WTC11 (cell line): ENCODE measurements around the gene NAV2. TPM values are rescaled to one million over a fixed set of nuclear protein-coding genes. Genes with fewer than 3 reads are reported as not detected.

Experiments used
- ATAC-seq: fragments of 200-7000 bp; cut with Tn5 transposase; 2 replicates; pipeline ENCODE4 v1.10.0; 2021; ENCODE audit warnings: mild to moderate bottlenecking, moderate library complexity
- CTCF ChIA-PET: fragments of 300-600 bp; sonication (Branson Sonifier 250); formaldehyde crosslinking; loops from one replicate; lab custom pipeline; 2021; ENCODE audit warnings: antibody characterized with exemption; lab: Charles Lee
- POLR2A ChIA-PET: fragments of 350-600 bp; sonication (Branson Sonifier 250); formaldehyde crosslinking; loops from one replicate; lab custom pipeline; 2021; ENCODE audit warnings: antibody characterized with exemption; lab: Charles Lee
- DNase-seq: peaks from one replicate; pipeline ENCODE4 v3.0.0; 2021; ENCODE audit warnings: low spot score
- H3K27ac Mint-ChIP-seq: 2 replicates; pipeline ENCODE4 v1.8.0; 2021; ENCODE audit warnings: mixed read lengths
- H3K27me3 Mint-ChIP-seq: 2 replicates; pipeline ENCODE4 v1.8.0; 2021; ENCODE audit warnings: low read depth, mild to moderate bottlenecking, moderate library complexity, mixed read lengths
- H3K36me3 Mint-ChIP-seq: 2 replicates; pipeline ENCODE4 v1.8.0; 2021; ENCODE audit warnings: mixed read lengths
- H3K4me1 Mint-ChIP-seq: 2 replicates; pipeline ENCODE4 v1.8.0; 2022; ENCODE audit warnings: mixed read lengths
- H3K4me3 Mint-ChIP-seq: 2 replicates; pipeline ENCODE4 v1.8.0; 2021; ENCODE audit warnings: mild to moderate bottlenecking, moderate library complexity, mixed read lengths
- H3K9me3 Mint-ChIP-seq: 2 replicates; pipeline ENCODE4 v1.8.0; 2021; ENCODE audit warnings: mixed read lengths
- FOXJ3 ChIP-seq: sonication (generic); formaldehyde crosslinking; IDR thresholded peaks from 2 replicates; pipeline ENCODE4 v1.9.0; 2021; ENCODE audit warnings: missing genetic modification reagents, mild to moderate bottlenecking, borderline replicate concordance
- FOXP4 ChIP-seq: sonication (generic); formaldehyde crosslinking; IDR thresholded peaks from 2 replicates; pipeline ENCODE4 v1.8.0; 2022; ENCODE audit warnings: mild to moderate bottlenecking, missing genetic modification reagents
- JUN ChIP-seq: sonication (generic); formaldehyde crosslinking; IDR thresholded peaks from 2 replicates; pipeline ENCODE4 v1.8.0; 2023; ENCODE audit warnings: mild to moderate bottlenecking, missing genetic modification reagents
- KAT7 ChIP-seq: sonication (generic); formaldehyde crosslinking; IDR thresholded peaks from 2 replicates; pipeline ENCODE4 v1.8.1; 2023; ENCODE audit warnings: missing genetic modification reagents, mild to moderate bottlenecking, borderline replicate concordance
- MXD4 ChIP-seq: fragments of 250-450 bp; sonication (Bioruptor Pico); IDR thresholded peaks from 2 replicates; pipeline ENCODE4 v1.8.0; 2021; ENCODE audit warnings: mild to moderate bottlenecking, moderate library complexity, borderline replicate concordance
- NR1H2 ChIP-seq: sonication (generic); formaldehyde crosslinking; IDR thresholded peaks from 2 replicates; pipeline ENCODE4 v1.9.0; 2021; ENCODE audit warnings: mild to moderate bottlenecking, moderate library complexity, missing genetic modification reagents
- NR3C1 ChIP-seq: sonication (generic); formaldehyde crosslinking; conservative IDR thresholded peaks from 2 replicates; pipeline ENCODE4 v1.8.1; 2023; ENCODE audit warnings: low read depth, mild to moderate bottlenecking, missing genetic modification reagents
- OVOL2 ChIP-seq: fragments of 250-450 bp; sonication (Bioruptor Pico); IDR thresholded peaks from 2 replicates; pipeline ENCODE4 v1.9.0; 2021; ENCODE audit warnings: mild to moderate bottlenecking, borderline replicate concordance
- PREB ChIP-seq: sonication (generic); formaldehyde crosslinking; IDR thresholded peaks from 2 replicates; pipeline ENCODE4 v1.8.1; 2022; ENCODE audit warnings: mild to moderate bottlenecking, missing genetic modification reagents, moderate library complexity, borderline replicate concordance
- STAT6 ChIP-seq: sonication (generic); formaldehyde crosslinking; conservative IDR thresholded peaks from 2 replicates; pipeline ENCODE4 v1.8.1; 2023; ENCODE audit warnings: mild to moderate bottlenecking, low read depth, missing genetic modification reagents, moderate library complexity
- TCF7 ChIP-seq: sonication (generic); formaldehyde crosslinking; IDR thresholded peaks from 2 replicates; pipeline ENCODE4 v1.8.0; 2022; ENCODE audit warnings: mild to moderate bottlenecking, low read depth, missing genetic modification reagents, moderate library complexity
- ZBTB21 ChIP-seq: sonication (generic); formaldehyde crosslinking; IDR thresholded peaks from 2 replicates; pipeline ENCODE4 v1.8.1; 2023; ENCODE audit warnings: mild to moderate bottlenecking, missing genetic modification reagents, borderline replicate concordance
- ZNF219 ChIP-seq: sonication (generic); formaldehyde crosslinking; IDR thresholded peaks from 2 replicates; pipeline ENCODE4 v1.8.0; 2023; ENCODE audit warnings: missing genetic modification reagents, mild to moderate bottlenecking, borderline replicate concordance
- ZNF232 ChIP-seq: sonication (generic); formaldehyde crosslinking; IDR thresholded peaks from 2 replicates; pipeline ENCODE4 v1.8.0; 2022; ENCODE audit warnings: mild to moderate bottlenecking, missing genetic modification reagents
- ZNF317 ChIP-seq: sonication (generic); formaldehyde crosslinking; IDR thresholded peaks from 2 replicates; pipeline ENCODE4 v1.8.1; 2023; ENCODE audit warnings: low read depth, mild to moderate bottlenecking, moderate library complexity, missing genetic modification reagents, borderline replicate concordance
- total RNA-seq: library from RNA; stranded (reverse); gene quantifications from 3 replicates; pipeline ENCODE4 v1.2.3, GENCODE V29; 2021
- TF ChIP-seq, protein P1 (sequence below): sonication (generic); formaldehyde crosslinking; IDR thresholded peaks from 2 replicates; pipeline ENCODE4 v1.8.1; 2023; ENCODE audit warnings: mild to moderate bottlenecking, missing genetic modification reagents, moderate library complexity
- TF ChIP-seq, protein P2 (sequence below): fragments of 250-450 bp; sonication (Bioruptor Pico); IDR thresholded peaks from 2 replicates; pipeline ENCODE4 v2.1.2; 2022; ENCODE audit warnings: mild to moderate bottlenecking, moderate library complexity
- TF ChIP-seq, protein P3 (sequence below): sonication (generic); formaldehyde crosslinking; IDR thresholded peaks from 2 replicates; pipeline ENCODE4 v1.8.1; 2022; ENCODE audit warnings: low read depth, missing genetic modification reagents, borderline replicate concordance

NAV2 gene
- total RNA-seq, 1 experiment from 2014 or later, result 42.8 TPM

GRCh38 chr11:20059587-20060021 lies 347.0 kb downstream of the NAV2 start (continued):
- TF ChIP-seq, protein P1, sequence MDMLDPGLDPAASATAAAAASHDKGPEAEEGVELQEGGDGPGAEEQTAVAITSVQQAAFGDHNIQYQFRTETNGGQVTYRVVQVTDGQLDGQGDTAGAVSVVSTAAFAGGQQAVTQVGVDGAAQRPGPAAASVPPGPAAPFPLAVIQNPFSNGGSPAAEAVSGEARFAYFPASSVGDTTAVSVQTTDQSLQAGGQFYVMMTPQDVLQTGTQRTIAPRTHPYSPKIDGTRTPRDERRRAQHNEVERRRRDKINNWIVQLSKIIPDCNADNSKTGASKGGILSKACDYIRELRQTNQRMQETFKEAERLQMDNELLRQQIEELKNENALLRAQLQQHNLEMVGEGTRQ (CRISPR knock-in tag), result no peak
- TF ChIP-seq OVOL2 (CRISPR knock-in tag) (no peak), KAT7 (no peak), NR3C1 (no peak)

DNA sequence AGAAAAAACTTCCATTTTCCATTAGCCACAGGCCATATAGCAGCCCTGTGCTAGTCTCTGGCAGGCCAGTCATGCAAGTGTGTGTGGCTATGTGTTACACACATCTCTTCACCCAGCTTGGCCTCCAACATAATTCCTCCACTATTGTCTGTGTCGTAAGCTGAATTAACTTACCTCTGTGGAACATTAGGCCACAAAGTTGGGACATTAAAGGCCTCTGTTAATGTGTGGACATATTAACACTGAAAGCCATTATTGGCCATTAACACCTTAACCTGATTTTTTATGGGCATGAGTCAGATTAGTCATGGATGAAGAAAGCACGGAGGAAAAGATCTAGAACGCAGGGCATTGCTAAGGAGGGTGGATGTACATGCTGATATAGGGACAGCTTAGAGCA lies 347.5 kb downstream of the NAV2 start:
- ChIA-PET CTCF (interaction anchor here (1.5 kb wide), 1 partner anchor 9 kb away, joined by 5 read pairs; no protein-coding TSS in a partner anchor), POLR2A (no interaction called here)
- Mint-ChIP-seq H3K4me1 (peaks cover 30% of the 10 kb centered on the region), H3K27me3 (no peaks in the 10 kb centered on the region), H3K4me3 (no peak overlapping the region), H3K9me3 (no peaks in the 10 kb centered on the region), H3K36me3 (peaks cover 58% of the 10 kb centered on the region), H3K27ac (no peak overlapping the region; the same call in 1 of the 2 replicates)
- no peak for ATAC-seq
- DNase-seq, result no peak
- no peak for TF ChIP-seq MXD4 (CRISPR knock-in tag)
- no peak for TF ChIP-seq ZNF317 (CRISPR knock-in tag)
- TF ChIP-seq, protein P2, sequence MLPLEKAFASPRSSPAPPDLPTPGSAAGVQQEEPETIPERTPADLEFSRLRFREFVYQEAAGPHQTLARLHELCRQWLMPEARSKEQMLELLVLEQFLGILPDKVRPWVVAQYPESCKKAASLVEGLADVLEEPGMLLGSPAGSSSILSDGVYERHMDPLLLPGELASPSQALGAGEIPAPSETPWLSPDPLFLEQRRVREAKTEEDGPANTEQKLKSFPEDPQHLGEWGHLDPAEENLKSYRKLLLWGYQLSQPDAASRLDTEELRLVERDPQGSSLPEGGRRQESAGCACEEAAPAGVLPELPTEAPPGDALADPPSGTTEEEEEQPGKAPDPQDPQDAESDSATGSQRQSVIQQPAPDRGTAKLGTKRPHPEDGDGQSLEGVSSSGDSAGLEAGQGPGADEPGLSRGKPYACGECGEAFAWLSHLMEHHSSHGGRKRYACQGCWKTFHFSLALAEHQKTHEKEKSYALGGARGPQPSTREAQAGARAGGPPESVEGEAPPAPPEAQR (CRISPR knock-in tag), result no peak
- TF ChIP-seq ZNF232 (CRISPR knock-in tag), result no peak
- TF ChIP-seq TCF7 (CRISPR knock-in tag), result no peak
- no peak for TF ChIP-seq STAT6 (CRISPR knock-in tag)
- TF ChIP-seq NR1H2 (CRISPR knock-in tag), result no peak
- no peak for TF ChIP-seq ZNF219 (CRISPR knock-in tag)
- TF ChIP-seq PREB, result no peak
- TF ChIP-seq FOXJ3 (CRISPR knock-in tag), result no peak
- TF ChIP-seq, protein P3, sequence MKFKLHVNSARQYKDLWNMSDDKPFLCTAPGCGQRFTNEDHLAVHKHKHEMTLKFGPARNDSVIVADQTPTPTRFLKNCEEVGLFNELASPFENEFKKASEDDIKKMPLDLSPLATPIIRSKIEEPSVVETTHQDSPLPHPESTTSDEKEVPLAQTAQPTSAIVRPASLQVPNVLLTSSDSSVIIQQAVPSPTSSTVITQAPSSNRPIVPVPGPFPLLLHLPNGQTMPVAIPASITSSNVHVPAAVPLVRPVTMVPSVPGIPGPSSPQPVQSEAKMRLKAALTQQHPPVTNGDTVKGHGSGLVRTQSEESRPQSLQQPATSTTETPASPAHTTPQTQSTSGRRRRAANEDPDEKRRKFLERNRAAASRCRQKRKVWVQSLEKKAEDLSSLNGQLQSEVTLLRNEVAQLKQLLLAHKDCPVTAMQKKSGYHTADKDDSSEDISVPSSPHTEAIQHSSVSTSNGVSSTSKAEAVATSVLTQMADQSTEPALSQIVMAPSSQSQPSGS (CRISPR knock-in tag), result no peak

- Mint-ChIP-seq H3K36me3 (peaks cover 53% of the 10 kb centered on the region), H3K4me1 (peaks cover 36% of the 10 kb centered on the region), H3K4me3 (no peak overlapping the region), H3K9me3 (no peaks in the 10 kb centered on the region), H3K27me3 (no peaks in the 10 kb centered on the region; the same call in 1 of the 2 replicates), H3K27ac (no peak overlapping the region)
- ChIA-PET CTCF (interaction anchor here (1.5 kb wide), 1 partner anchor 10 kb away, joined by 5 read pairs; no protein-coding TSS in a partner anchor), POLR2A (no interaction called here)
- ATAC-seq (no peak), DNase-seq (no peak)
- no peak for TF ChIP-seq ZBTB21 (CRISPR knock-in tag)
- no peak for TF ChIP-seq FOXP4 (CRISPR knock-in tag)
- no peak for TF ChIP-seq FOXJ3 (CRISPR knock-in tag)
- TF ChIP-seq JUN (CRISPR knock-in tag), result no peak
These were observed 348.1 kb downstream of the NAV2 start for GRCh38 chr11:20060647-20061205.
